Endothelial cell of umbilical vein (primary cell): ENCODE measurements around the gene TRIM32. TPM values are rescaled to one million over a fixed set of nuclear protein-coding genes. Genes with fewer than 3 reads are reported as not detected.

ENCODE experiments used
- BruUV-seq: library from RNA; stranded (reverse); fragments of 400-500 nt; replicated peaks from 2 replicates; lab custom pipeline; 2021; lab: Mats Ljungman, UMichigan
- CTCF ChIA-PET: fragments of 300-600, 350-600 bp; sonication (Branson Sonifier 250); formaldehyde crosslinking; loops from one replicate; lab custom pipeline; 2021; ENCODE audit warnings: antibody characterized with exemption, inconsistent platforms; lab: Charles Lee
- POLR2A ChIA-PET: fragments of 300-600, 350-600 bp; sonication (Branson Sonifier 250); formaldehyde crosslinking; loops from one replicate; lab custom pipeline; 2021; ENCODE audit warnings: antibody characterized with exemption, inconsistent platforms; lab: Charles Lee
- DNase-seq: peaks from one replicate; pipeline ENCODE4 v3.0.0-alpha.2; 2011; ENCODE audit warnings: low read depth, low spot score
- FAIRE-seq: peaks from 2 replicates; lab custom pipeline; 2011; peaks lifted over from hg19 to GRCh38; lab: Jason Lieb, UNC
- H2AFZ ChIP-seq: 2 replicates; pipeline ENCODE4 v1.6.0; 2012; ENCODE audit warnings: low read depth, low read length, control low read depth, inconsistent platforms
- H3K27ac ChIP-seq: 2 replicates; pipeline ENCODE4 v1.5.1; 2011; ENCODE audit warnings: low read depth, mild to moderate bottlenecking, control low read depth, low read length, moderate library complexity; ENCODE audit not compliant: insufficient read depth
- H3K27me3 ChIP-seq, 2 experiments: 2 replicates each; pipeline versions ENCODE4 v1.6.0 to v1.6.1; 2011; ENCODE audit warnings: low read length in 2 of 2, mixed read lengths in 1 of 2; ENCODE audit not compliant: control insufficient read depth in 2 of 2, insufficient read depth in 2 of 2
- H3K36me3 ChIP-seq, 2 experiments: 2 replicates in 1 of 2; 3 replicates in 1 of 2; pipeline ENCODE4 v1.5.1; 2011; ENCODE audit warnings: low read length in 2 of 2, mild to moderate bottlenecking in 1 of 2, moderate library complexity in 1 of 2; ENCODE audit not compliant: control insufficient read depth in 2 of 2, insufficient read depth in 2 of 2; ENCODE audit errors: extremely low read depth in 1 of 2
- H3K4me1 ChIP-seq: 3 replicates; pipeline ENCODE4 v1.5.1; 2011; ENCODE audit warnings: mild to moderate bottlenecking, low read length; ENCODE audit not compliant: control insufficient read depth, insufficient read depth; ENCODE audit errors: extremely low read depth
- H3K4me2 ChIP-seq: 2 replicates; pipeline ENCODE4 v1.6.1; 2011; ENCODE audit warnings: low read length, control low read depth, mixed read lengths; ENCODE audit not compliant: insufficient read depth
- H3K4me3 ChIP-seq, 3 experiments: fragments of 200-600 bp in 1 of 3; sonication (generic), shearing (Covaris generic) in 1 of 3; replicated peaks in 1 of 3; 2 replicates each; pipeline ENCODE4 v1.5.1; 2011 to 2016; ENCODE audit warnings: control low read depth in 3 of 3, low read length in 3 of 3, mild to moderate bottlenecking in 2 of 3, inconsistent platforms in 1 of 3, low read depth in 1 of 3, moderate library complexity in 1 of 3; ENCODE audit not compliant: insufficient read depth in 1 of 3
- H3K79me2 ChIP-seq: 2 replicates; pipeline ENCODE4 v1.6.0; 2012; ENCODE audit warnings: low read length, inconsistent platforms; ENCODE audit not compliant: control insufficient read depth, insufficient read depth
- H3K9ac ChIP-seq: replicated peaks from 2 replicates; pipeline ENCODE3; 2011; ENCODE audit warnings: low read length, control low read depth; ENCODE audit not compliant: insufficient read depth; ENCODE audit errors: extremely low read depth
- H3K9me1 ChIP-seq: replicated peaks from 3 replicates; pipeline ENCODE4 v1.6.0; 2011; ENCODE audit warnings: mild to moderate bottlenecking, low read length; ENCODE audit not compliant: control insufficient read depth, insufficient read depth; ENCODE audit errors: extremely low read depth
- H3K9me3 ChIP-seq: replicated peaks from 2 replicates; pipeline ENCODE4 v1.5.1; 2012; ENCODE audit warnings: low read length, inconsistent platforms; ENCODE audit not compliant: control insufficient read depth, insufficient read depth
- H4K20me1 ChIP-seq: replicated peaks from 2 replicates; pipeline ENCODE3; 2011; ENCODE audit warnings: mild to moderate bottlenecking, low read length; ENCODE audit not compliant: control insufficient read depth, insufficient read depth; ENCODE audit errors: extremely low read depth
- FOS ChIP-seq: IDR thresholded peaks from 2 replicates; pipeline ENCODE4 v1.6.1; 2011; ENCODE audit warnings: mild to moderate bottlenecking, low read length, moderate library complexity, borderline replicate concordance; ENCODE audit not compliant: insufficient read depth
- JUN ChIP-seq: IDR thresholded peaks from 2 replicates; pipeline ENCODE4 v1.6.1; 2011; ENCODE audit warnings: borderline replicate concordance, low read depth; ENCODE audit not compliant: insufficient read length, insufficient read depth
- dilution Hi-C: fragments of 300-500 bp; cut with MboI; formaldehyde crosslinking; loops from one replicate; pipeline ENCODE4 v1.15.0; 2019; ENCODE audit warnings: low sequenced_read_pairs; ENCODE audit not compliant: extremely low pct_ligation_motif_present
- intact Hi-C: fragments of 100-400 bp; cut with micrococcal nuclease; formaldehyde crosslinking; loops from one replicate; pipeline ENCODE4 v1.10.0; 2022
- polyA plus RNA-seq, 4 experiments: library from polyadenylated mRNA; depleted of rRNA in 3 of 4; stranded (reverse) in 3 of 4; unstranded in 1 of 4; fragments of >200 nt; gene quantifications; 2 replicates each; pipeline versions ENCODE4 v1.2.1 to v1.2.3, GENCODE V29; 2011 to 2012; ENCODE audit warnings: missing spikeins in 1 of 4
- total RNA-seq: library from RNA; stranded (reverse); gene quantifications from 2 replicates; pipeline ENCODE4 v1.2.3, GENCODE V29; 2021
- TF ChIP-seq, protein P1 (sequence below), 2 donors: IDR thresholded peaks; 1 replicate in 1 of 2; 2 replicates in 1 of 2; pipeline ENCODE4 v1.5.1; 2011; ENCODE audit warnings: low read length in 2 of 2, mild to moderate bottlenecking in 2 of 2, moderate library complexity in 2 of 2, control low read depth in 1 of 2, inconsistent platforms in 1 of 2, low read depth in 1 of 2; ENCODE audit not compliant: insufficient read depth in 1 of 2; ENCODE audit errors: extremely low read depth in 1 of 2

Gene TRIM32
- total and polyA plus RNA-seq, 2 donors (not counting 3 experiments of a cell fraction or from before 2014, with no cell fraction given): 10.8 to 18.4 TPM

GRCh38 chr9:116661037-116661954, 25.8 kb upstream of the TRIM32 start:
- FAIRE-seq (peak; percentile 78), DNase-seq (peak; percentile 58)
- dilution Hi-C loops: no loop called here
- H3K4me2 ChIP-seq: no peak overlapping the region
- TF ChIP-seq FOS (no peak), JUN (no peak)
- TF ChIP-seq, protein P1, sequence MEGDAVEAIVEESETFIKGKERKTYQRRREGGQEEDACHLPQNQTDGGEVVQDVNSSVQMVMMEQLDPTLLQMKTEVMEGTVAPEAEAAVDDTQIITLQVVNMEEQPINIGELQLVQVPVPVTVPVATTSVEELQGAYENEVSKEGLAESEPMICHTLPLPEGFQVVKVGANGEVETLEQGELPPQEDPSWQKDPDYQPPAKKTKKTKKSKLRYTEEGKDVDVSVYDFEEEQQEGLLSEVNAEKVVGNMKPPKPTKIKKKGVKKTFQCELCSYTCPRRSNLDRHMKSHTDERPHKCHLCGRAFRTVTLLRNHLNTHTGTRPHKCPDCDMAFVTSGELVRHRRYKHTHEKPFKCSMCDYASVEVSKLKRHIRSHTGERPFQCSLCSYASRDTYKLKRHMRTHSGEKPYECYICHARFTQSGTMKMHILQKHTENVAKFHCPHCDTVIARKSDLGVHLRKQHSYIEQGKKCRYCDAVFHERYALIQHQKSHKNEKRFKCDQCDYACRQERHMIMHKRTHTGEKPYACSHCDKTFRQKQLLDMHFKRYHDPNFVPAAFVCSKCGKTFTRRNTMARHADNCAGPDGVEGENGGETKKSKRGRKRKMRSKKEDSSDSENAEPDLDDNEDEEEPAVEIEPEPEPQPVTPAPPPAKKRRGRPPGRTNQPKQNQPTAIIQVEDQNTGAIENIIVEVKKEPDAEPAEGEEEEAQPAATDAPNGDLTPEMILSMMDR (IDR thresholded peaks at IDR 0.05; ENCODE audit: extremely low read depth in 1 of 2, insufficient read depth in 1 of 2, low read depth in 1 of 2, low read length in 2 of 2): peak; percentile 51 to 59
- H3K9me1 ChIP-seq: no peaks in the 10 kb centered on the region
- H2AFZ ChIP-seq: no peak overlapping the region
- BruUV-seq: no TSS peak
- no peak overlapping the region for H3K4me3 ChIP-seq
- intact Hi-C loops: loop anchor here (1.0 to 5.0 kb wide), 4 partner anchors 72 to 1070 kb away; no protein-coding TSS in a partner anchor
- H3K27me3 ChIP-seq: no peaks in the 10 kb centered on the region
- H3K4me1 ChIP-seq: no peaks in the 10 kb centered on the region
- no peaks in the 10 kb centered on the region for H3K79me2 ChIP-seq
- H3K9ac ChIP-seq: no peak overlapping the region
- H3K27ac ChIP-seq: no peak overlapping the region
- H3K9me3 ChIP-seq: no peaks in the 10 kb centered on the region
- H3K36me3 ChIP-seq: no peaks in the 10 kb centered on the region
- no peaks in the 10 kb centered on the region for H4K20me1 ChIP-seq
- POLR2A ChIA-PET: no interaction called here
- CTCF ChIA-PET: interaction anchor here (1.3 to 1.7 kb wide), 2 partner anchors 509 to 1068 kb away, joined by 4 to 17 read pairs; no protein-coding TSS in a partner anchor
